Stimulated activated CD4-positive, alpha-beta T cell treated with anti-CD3 and anti-CD28 coated beads, Interleukin-15, amount 100 ng/mL, for 24 hours (primary cell): ENCODE data around the gene GPR156.
"Not testable (repeated sequence)": the region's sequence is repeated elsewhere in the genome, so short reads cannot be mapped to it uniquely, and the experiment has no call there.

ENCODE experiments used
- DNase-seq: peaks from one replicate; pipeline ENCODE4 v3.0.0-alpha.2; 2020

Gene GPR156

GRCh38 chr3:120156699-120157098, 128.3 kb downstream of the GPR156 start:
- no peak for DNase-seq

GRCh38 chr3:120155694-120156093, 129.3 kb downstream of the GPR156 start:
- not testable (repeated sequence) for DNase-seq

- DNase-seq = no peak
These were observed 129.9 kb downstream of the GPR156 start for GRCh38 chr3:120155108-120155507.

- no peak for DNase-seq
These were observed 131.7 kb downstream of the GPR156 start for GRCh38 chr3:120153294-120153693.

- no peak for DNase-seq
These were observed 133.2 kb downstream of the GPR156 start for GRCh38 chr3:120151791-120152190.

GRCh38 chr3:120148187-120148949, 136.7 kb downstream of the GPR156 start:
- DNase-seq = no peak

GRCh38 chr3:120147072-120147871, 137.8 kb downstream of the GPR156 start:
- peak; percentile 26 for DNase-seq

GRCh38 chr3:120145542-120146285, 139.3 kb downstream of the GPR156 start:
- DNase-seq = peak; percentile 18

- no peak for DNase-seq
These were observed 140.8 kb downstream of the GPR156 start for GRCh38 chr3:120144267-120144666.

- no peak for DNase-seq
These were observed 141.3 kb downstream of the GPR156 start for GRCh38 chr3:120143676-120144075.

- no peak for DNase-seq
These were observed 142.8 kb downstream of the GPR156 start for GRCh38 chr3:120142236-120142635.

GRCh38 chr3:120140098-120140742, 144.8 kb downstream of the GPR156 start:
- no peak for DNase-seq

- DNase-seq = no peak
These were observed 145.9 kb downstream of the GPR156 start for GRCh38 chr3:120139140-120139539.

- no peak for DNase-seq
These were observed 147.5 kb downstream of the GPR156 start for GRCh38 chr3:120137548-120137947.

GRCh38 chr3:120130656-120131055, 154.4 kb downstream of the GPR156 start:
- DNase-seq = no peak

- no peak for DNase-seq
These were observed 155.1 kb downstream of the GPR156 start for GRCh38 chr3:120129718-120130513.

GRCh38 chr3:120129051-120129450, 156.0 kb downstream of the GPR156 start:
- no peak for DNase-seq

GRCh38 chr3:120125992-120126391, 159.0 kb downstream of the GPR156 start:
- no peak for DNase-seq

- DNase-seq = no peak
These were observed 165.0 kb downstream of the GPR156 start for GRCh38 chr3:120119846-120120510.
